Activated CD8-positive, alpha-beta memory T cell treated with anti-CD3 and anti-CD28 coated beads for 1 hour (primary cell): ENCODE data around the gene SH3RF3.
"Not testable (repeated sequence)": the region's sequence is repeated elsewhere in the genome, so short reads cannot be mapped to it uniquely, and the experiment has no call there.

Source experiments
- DNase-seq, 2 donors: peaks; one replicate each; pipeline ENCODE4 v3.0.0-alpha.2; 2020; ENCODE audit warnings: low read depth in 1 of 2; ENCODE audit errors: extremely low read depth in 1 of 2

The SH3RF3 gene

DNA sequence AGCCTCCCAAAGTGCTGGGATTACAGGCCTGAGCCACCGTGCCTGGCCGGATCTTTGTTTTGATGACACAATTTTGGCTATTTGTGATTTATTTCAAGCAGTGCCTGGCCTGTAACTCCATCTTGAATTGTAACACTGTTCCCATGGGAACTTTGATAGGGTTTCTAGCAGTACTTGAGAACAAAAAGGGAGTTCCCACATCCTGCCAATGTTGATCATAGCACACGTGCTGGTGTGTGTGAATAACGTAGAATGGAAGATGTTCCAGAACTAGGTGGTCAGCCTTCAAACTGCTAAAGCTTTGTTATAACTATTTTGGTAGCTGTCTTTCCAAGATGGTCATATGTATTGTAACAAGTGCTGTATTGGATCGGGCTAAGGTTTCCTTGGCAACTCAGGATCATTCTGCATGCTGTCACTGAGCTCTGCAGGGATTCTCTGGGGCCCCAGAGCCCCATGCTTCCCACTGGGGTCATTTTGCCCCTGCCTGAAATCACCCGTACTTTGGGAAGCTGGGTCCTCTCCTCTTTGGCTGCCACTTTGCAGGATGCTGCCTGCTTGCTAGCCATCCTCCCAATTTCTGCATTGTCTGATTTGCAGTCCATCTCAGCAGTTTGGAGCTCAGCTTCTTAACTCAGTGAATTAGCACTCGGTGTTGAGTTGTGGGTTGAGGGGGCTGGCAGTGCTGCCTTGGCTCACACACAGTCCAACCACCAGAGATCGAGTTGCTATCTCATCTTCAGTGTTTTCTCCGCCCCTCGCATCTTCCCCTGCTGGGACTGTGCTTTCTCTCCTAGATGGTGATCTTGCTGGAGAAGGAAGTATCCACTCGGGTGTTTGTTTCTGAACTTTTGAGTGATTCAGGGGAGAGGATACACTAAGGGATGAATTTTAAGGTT is 26.8 kb downstream of the SH3RF3 start:
- no peak for DNase-seq

DNA sequence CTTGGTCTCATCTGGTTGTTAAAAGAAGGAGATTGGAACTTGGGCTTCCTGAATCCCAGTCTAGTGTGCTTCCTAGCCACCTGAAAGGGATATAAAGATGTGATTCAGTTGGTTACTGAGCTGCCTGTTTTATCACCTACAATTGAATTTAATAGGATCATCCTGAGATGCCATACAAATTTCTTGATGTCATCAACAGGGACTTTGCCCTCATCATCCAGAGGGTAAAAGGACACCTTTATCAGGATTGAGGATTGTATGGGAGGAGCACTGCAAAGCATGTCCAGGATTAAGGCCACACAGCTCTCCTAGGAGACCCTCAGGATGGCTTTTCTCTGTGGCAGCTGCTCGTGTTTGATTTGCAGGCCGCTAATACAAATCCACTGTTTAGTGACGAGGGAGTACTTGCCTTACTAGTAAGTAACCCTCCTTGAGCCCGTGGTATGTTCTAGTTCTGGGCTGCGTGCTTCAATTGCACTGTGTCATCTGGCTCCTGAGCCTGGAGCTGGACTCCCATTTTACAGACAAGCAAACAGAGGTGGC is 28.6 kb downstream of the SH3RF3 start:
- no peak for DNase-seq

DNA sequence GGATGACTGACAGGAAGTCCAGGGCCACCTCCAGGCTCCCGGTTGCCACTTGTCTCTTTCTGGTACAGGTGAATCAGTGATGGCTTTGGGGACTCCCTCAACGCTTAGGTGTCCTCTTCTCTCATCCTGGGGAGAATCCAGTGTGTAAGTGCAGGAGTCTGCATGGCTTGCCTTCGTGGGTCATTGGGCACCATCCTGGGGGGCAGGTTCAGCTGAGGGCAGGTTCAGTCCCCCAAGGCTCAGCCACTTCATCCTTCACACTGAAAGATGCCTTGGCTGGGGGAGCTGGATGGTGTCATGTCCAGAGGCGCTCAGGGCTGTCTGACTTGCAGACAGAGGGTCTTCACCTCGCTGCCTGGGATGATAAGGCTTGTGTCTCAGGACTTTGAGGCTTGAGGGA is 29.2 kb downstream of the SH3RF3 start:
- no peak for DNase-seq

DNA sequence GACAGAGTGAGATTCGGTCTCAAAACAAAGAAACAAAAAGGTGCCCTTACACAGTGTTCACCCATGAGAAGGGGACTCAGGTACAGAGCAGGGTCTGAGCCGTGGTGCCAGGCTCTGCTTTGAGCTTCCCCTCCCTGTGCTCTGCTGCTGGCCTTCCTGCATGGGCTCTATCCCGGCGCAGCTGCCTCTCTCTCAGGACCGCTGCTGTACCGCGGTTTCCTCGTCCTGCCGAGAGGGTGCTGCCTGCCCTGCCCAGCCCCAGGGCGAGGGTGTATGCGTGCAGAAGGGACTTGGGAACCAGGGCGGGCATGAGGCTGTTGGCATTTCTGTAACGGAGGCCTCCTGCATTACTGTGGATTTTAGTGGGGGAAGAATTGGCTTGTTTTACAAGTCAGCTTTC is 30.1 kb downstream of the SH3RF3 start:
- DNase-seq: no peak

DNA sequence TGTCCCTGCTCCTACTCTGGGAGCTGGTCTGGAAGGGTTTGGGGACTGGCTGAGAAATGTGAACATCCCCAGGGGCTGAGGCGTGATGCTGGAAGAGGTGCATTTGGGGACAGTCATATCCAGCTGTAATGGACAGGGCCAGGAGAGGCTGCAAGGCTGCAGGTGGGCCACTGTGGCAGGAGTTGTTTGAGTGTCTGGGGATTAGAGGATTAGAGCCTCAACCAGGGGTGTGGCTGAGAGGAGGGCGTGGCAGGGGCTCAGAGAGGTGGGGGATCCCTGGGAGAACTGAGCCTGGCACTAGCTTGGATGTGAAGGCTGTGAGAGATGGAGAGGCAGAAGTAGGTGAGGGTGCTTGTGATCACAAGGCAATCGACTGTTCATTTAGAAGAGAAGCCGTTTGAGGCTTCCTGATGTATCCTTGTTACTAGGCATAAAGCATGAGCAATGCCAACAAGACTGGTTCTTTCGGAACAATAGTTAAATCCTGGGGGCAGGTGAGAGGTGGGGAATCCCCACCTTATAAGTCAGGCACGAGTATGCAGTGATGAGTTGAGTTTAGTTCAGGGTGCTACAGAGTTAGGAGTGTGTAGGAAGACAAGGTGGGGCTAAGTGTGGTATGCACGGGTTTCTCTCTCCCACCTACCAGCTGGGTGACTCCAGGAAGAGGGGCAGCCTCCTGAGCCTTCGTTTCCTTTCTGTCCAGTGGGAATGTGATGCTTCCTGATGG is 31.9 kb downstream of the SH3RF3 start:
- no peak for DNase-seq

DNA sequence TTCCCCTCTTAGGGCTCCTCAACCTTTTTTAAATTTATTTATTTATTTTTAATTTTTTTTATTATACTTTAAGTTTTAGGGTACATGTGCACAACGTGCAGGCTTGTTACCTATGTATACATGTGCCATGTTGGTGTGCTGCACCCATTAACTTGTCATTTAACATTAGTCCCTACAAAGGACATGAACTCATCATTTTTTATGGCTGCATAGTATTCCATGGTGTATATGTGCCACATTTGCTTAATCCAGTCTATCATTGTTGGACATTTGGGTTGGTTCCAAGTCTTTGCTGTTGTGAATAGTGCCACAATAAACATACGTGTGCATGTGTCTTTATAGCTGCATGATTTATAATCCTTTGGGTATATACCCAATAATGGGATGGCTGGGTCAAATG is 33.4 kb downstream of the SH3RF3 start:
- not testable (repeated sequence) for DNase-seq

DNA sequence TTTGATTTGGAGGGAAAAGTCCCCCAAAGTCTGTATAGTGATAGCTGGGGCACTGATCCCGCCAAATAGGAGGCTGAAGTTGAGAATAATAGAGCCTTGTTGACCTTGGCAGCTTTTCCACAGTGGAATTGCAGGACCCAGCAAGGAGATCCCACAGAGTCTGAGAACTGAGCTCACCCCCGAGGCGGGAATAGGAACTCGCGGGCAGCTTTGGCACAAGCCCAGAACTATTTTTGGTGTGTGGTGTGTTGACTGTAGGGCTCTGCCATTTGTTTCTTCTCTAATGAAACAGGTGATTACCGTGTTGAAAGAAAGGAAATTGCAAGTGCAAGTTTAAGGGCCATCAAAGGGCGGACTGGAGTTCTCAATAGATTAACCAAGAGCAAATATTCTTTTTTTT is 34.0 kb downstream of the SH3RF3 start:
- no peak for DNase-seq

DNA sequence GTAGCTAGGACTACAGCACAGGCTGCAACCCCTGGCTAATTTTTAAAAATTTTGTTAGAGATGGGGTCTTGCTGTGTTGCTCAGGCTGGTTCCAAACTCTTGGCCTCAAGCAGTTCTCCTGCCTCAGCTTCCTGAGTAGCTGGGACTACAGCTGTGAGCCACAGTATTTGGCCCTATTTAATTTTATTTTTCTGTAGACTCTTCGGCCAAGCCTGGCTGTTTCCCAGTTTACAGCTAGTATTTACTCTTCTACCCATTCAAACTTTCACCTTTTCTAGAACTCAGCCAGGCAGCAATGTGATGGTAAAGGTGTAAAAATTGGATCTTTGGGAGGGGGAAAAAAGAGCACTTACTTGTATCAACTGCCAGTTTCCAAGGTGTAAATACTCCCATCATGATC is 35.3 kb downstream of the SH3RF3 start:
- DNase-seq: no peak

DNA sequence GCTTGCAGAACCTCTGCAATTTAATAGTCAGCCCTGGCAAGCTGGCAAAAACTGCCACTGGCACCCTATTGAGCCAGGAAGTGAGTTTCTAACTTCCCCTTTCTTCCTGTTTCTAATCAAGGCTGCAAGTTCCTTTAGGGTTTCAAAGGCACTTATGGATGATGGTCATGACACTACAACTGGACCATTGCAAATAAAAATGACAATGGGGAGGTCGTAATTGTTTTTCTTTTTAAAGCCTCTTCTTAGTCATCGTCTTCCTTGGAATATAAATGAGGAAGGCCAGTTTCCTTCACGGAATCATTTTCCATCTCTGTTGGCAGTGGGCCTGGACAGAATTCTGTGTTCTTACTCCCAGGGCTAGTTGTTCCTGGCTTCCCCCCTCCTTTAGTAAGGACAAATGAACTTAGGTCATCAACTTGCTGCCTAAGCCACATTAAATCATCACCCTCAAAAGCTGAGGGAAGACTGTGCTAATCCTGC is 35.8 kb downstream of the SH3RF3 start:
- no peak for DNase-seq

DNA sequence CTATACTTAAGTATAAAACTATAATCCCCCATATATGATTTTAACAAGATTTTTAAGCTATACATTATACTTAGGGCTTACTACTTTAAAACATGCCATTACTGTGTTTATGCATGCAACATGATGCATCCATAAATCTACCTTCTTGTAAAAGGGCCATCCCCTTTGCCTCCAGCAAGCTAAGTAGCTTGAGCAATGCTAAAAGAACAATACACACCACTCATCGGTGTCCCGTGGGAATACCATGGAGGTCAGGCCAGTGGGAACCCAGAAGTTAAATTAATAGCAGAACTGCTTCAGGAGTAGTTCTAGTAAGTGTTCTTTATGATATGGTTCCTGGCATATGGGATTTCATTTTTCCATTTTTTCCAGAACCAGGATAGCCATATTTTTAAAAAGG is 37.8 kb downstream of the SH3RF3 start:
- DNase-seq: no peak

DNA sequence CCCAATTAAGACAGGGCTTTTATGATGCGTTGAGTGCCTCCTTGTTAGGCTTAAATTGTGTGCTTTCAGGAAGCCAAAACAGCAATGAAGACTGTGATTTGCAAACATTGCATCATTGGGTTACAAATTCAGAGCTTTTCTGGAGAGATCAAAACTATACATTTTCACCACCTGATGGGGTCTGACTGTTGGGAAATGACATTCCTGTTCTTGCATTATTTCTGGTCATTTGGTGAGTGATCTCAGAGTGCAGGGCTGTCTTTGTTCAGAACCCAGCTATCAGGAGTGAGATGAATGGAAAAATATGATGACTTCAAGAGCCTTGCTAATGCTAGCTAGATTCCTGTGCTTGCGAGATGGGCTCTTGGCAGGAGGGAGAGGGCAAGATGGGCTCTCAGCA is 39.1 kb downstream of the SH3RF3 start:
- DNase-seq: no peak

DNA sequence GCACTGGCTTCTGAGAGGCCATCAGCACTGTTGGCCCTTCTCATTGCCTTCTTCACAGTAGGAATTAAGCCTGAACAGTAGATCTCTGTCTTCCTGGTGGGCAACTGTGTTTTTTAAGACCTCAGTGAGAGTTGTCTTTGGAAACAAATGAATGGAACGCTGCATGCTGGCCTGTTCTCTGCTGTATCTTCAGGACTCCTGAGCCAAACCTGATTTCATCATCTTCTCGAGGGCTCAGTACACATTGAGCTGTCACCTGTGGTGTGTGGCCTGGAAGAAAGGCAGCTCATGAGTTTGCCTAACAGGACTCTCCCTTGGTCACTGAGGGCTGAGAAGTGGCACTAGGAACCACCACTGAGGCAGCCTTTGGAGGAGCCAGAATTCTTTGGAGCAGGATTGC is 39.7 kb downstream of the SH3RF3 start:
- DNase-seq: no peak

DNA sequence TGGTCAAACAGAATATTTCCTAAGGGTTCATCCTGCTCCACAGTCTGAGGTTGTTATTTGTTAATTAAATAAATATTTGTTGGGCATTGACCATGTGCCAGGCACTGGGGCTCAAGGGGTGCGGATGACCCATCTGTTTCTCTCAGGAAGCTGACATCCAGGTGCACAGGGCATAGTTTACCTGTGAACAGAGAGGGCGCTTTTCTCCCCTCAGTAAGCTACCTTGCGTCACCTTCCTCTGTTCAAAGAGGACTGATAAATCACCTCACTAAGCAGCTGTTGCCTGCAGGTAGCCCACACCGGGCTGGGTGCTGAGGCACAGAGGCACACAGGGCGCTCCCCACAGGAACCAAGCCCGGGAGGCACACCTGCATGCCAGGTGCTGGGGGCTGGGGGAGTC is 41.6 kb downstream of the SH3RF3 start:
- DNase-seq: no peak

DNA sequence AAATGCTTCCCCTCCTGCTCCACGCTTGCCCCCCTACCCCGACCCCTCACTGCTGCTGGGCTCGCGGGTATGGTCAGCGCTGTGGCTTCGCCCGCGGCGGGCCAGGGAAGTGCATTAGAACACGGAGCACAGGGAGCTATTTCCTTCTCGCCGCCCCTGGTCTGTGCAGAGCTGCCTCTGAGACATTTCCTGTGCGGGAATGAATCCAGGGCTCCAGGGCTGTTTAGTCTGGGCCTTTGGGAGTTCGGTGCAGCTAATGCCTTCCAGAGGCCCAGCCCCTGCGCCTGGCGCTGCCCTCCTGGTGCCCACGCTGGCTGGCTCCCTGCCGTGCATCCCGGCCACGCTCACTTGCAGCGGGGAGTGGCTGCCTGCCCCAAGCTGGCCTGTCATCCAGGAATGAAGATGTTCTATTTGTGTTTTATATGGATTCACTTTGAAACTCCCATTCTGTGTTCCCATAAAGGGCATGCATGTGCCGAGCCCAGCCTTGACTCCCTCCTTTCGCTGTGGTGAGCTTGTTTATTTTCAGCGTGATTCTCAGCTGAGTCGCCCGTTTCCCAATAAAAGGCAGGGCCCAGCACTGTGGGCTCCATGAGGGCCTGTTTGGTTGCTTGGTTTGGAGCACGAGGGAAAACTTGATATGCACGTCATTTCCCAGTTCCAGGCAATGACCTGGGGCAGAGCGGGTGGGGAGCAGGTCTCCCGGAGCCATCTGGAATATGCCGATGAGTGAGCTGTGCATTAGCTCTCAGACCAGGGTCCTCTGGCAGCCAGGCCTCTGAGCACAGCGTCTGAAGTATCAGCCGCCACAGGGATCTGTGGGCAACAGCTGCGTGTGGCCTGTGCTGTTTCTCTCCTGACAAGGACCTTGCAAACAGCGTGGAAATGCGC is 42.7 kb downstream of the SH3RF3 start:
- DNase-seq: no peak

DNA sequence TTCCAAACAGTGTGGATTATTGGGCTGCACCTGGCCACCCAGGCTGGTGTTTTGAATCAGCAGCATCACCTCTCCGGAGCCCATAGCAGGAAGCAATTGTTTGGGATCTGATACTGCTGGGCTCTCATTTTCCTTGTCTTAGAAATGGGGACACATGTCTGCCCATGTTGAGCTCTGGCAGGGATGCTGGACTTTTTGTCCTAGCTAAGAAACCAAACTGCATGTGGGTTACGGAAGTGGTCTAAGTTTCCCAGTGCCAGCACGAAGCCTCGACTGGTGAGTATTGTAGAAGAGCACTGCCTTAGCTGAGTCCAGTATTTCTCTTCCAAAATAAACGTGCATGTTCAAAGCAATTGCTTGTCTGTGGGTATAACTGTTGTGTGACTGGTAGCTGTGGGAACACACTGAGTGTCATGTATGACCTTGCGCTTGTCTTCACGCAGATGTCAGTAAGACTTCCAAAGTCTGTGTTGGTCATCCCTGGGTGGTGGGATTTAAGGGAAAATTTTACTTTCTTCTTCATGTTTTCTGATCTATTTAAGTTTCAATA is 43.6 kb downstream of the SH3RF3 start:
- no peak for DNase-seq

DNA sequence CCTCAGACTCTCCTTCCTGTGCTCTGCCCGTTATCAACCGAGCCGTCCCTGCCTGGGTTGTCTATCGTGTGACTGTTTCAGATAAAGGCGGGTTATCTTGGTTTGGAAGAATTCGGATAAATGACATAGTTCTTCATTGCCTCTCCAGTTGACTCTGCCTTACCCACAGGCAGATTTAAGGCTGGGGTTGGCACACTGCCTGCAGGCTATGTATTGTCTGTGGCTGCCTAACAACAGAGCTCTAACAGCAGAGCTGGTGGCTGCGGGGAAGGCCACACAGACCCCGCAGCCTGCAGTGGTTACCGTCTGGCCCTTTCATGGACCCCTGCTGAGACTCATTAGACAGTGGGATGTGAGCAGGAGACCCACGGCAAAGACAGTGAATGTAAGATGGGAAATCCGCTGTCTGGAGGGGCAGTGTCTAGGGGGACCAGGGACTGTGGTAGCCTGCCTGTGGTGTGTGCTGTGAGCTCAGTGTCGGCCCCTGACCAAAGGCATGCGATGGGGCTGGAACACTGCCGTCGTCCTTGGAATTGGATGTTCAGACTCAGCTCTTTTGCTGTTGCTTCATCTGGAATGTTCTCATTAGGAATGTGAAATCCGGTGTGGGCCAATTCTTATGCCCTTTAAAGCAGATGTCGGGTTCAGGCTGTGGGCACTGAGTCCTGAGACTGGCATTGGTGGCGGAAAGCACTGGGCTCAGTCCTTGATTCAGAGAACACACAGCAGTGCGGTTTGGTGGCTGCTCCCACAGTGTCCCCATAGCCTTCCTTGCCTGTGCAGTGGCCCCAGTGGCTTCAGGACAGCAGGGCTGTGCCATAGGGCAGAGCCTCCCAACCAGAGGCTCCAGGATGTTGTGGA is 44.5 kb downstream of the SH3RF3 start:
- no peak for DNase-seq

DNA sequence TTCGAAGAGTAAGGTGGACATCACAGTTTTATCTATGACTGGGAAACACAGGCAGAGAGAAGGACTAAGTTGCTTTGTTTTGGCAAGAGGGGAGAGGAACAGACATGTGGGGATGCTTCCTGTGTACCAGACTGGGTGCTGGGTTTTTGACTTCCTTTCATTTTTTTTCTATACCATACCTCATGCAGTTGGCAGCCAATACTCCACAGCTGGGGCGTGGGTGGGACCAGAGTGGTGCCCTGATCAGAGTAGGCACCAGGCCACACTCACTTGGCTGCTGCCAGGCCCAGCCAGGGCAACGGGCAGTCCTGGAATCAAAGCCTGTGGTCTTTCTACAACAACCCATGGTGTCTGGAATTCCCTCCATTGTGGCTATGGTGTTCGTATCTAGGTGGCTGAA is 45.2 kb downstream of the SH3RF3 start:
- DNase-seq: no peak

DNA sequence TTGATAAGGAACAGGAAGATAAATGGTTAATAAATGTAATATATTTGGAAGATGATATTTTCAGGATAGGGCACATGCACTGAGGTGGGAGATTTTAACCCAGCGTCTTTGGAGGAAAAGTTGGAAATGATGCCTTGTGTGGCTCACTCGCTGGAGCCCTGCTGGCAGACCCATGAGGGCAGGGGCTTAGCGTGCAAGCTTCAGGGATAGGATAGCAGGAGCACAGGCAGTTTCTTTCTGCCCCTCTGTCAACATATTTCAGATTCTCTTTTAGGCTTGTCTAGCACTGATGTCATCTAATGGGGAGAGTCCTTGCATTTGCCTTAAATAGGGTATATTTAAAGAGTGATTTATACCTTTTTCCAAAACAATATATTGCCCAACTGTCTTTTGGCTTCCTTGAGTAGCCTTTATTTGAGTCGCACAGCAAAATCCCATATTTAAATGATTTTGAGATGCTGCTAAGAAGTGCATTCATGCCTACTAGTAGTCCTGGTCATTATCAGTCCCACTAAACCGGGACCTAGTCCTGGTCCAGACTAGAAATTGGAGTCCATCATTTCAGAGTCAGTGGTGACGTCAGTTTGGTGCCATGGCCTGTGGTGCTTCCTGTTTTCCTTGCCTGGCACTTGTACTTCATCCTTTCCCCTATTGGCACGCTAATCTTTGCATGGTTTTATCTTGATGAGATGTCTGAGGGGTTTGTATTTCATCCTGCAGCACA is 45.8 kb downstream of the SH3RF3 start:
- DNase-seq: no peak

DNA sequence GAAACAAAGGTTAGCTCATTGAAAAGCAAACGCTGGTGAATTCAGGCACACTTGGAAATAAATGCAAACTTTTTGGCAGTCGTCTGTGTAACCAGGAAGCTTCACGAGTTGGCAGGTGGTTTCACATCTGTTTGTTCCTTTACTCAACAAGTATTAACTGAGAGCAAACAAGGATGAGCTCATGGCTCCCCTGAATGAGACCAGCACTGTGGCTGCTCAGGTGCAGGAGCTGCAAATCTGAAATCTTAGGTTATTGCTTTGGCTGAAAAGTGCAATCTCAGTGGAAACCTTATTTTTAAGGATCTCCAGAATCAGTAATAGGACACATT is 46.3 kb downstream of the SH3RF3 start:
- DNase-seq: no peak
